Calu3 (cell line): Measurements from ENCODE around the gene F2RL3. TPM values are rescaled to one million over a fixed set of nuclear protein-coding genes. Genes with fewer than 3 reads are reported as not detected.

Source experiments
- BruUV-seq: library from RNA; stranded (reverse); fragments of 400-500 nt; replicated peaks from 2 replicates; lab custom pipeline; 2021; lab: Mats Ljungman, UMichigan
- CTCF ChIA-PET: fragments of 300-600 bp; sonication (Branson Sonifier 250); formaldehyde crosslinking; loops from one replicate; lab custom pipeline; 2022; ENCODE audit warnings: antibody characterized with exemption; lab: Charles Lee
- DNase-seq: peaks from one replicate; pipeline ENCODE4 v3.0.0; 2022
- H3K27ac Mint-ChIP-seq: one replicate; pipeline ENCODE4 v1.8.0; 2022; ENCODE audit warnings: mixed read lengths; ENCODE audit not compliant: unreplicated experiment
- H3K27me3 Mint-ChIP-seq: one replicate; pipeline ENCODE4 v1.8.0; 2022; ENCODE audit warnings: mixed read lengths; ENCODE audit not compliant: unreplicated experiment
- H3K36me3 Mint-ChIP-seq: one replicate; pipeline ENCODE4 v1.8.0; 2022; ENCODE audit warnings: mild to moderate bottlenecking, moderate library complexity, mixed read lengths; ENCODE audit not compliant: insufficient read depth, unreplicated experiment
- H3K4me1 Mint-ChIP-seq: one replicate; pipeline ENCODE4 v1.8.0; 2022; ENCODE audit warnings: mild to moderate bottlenecking, low read depth, mixed read lengths; ENCODE audit not compliant: unreplicated experiment
- H3K4me3 Mint-ChIP-seq: one replicate; pipeline ENCODE4 v1.8.0; 2022; ENCODE audit warnings: mild to moderate bottlenecking, low read depth, moderate library complexity, mixed read lengths; ENCODE audit not compliant: unreplicated experiment
- H3K9me3 Mint-ChIP-seq: one replicate; pipeline ENCODE4 v1.8.0; 2022; ENCODE audit warnings: low read depth, mixed read lengths; ENCODE audit not compliant: unreplicated experiment
- intact Hi-C: fragments of 100-400 bp; cut with micrococcal nuclease; formaldehyde crosslinking; loops from one replicate; pipeline ENCODE4 v1.10.0; 2022; ENCODE audit not compliant: unreplicated experiment
- total RNA-seq: library from RNA; stranded (reverse); gene quantifications from 2 replicates; pipeline ENCODE4 v1.2.3, GENCODE V29; 2022
- TF ChIP-seq, protein P1 (sequence below): fragments of 200-600 bp; IDR thresholded peaks from one replicate; pipeline ENCODE4 v1.8.0; 2022; ENCODE audit warnings: antibody characterized with exemption; ENCODE audit not compliant: unreplicated experiment

The F2RL3 gene
- total RNA-seq, 1 experiment from 2014 or later, result not detected

DNA sequence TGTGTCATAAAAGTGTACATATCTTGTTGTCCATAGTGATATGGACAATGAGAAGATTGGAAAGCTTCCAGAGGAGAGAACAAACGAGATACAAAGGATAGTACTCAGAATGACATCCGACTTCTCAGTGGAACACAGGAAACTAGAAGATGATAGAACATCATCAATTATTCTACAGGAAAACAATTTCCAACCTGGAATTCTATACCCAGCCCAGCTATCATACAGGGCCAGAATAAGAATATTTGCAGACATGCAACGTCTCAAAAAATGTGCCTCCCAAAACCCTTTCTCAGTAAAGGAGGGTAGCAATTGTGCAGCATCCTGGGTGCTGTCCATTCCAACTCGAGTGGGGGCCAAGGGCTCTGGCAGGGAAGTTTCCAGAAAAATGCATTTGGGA is 24.0 kb downstream of the F2RL3 start:
- intact Hi-C loops, result no loop called here
- TF ChIP-seq, protein P1, sequence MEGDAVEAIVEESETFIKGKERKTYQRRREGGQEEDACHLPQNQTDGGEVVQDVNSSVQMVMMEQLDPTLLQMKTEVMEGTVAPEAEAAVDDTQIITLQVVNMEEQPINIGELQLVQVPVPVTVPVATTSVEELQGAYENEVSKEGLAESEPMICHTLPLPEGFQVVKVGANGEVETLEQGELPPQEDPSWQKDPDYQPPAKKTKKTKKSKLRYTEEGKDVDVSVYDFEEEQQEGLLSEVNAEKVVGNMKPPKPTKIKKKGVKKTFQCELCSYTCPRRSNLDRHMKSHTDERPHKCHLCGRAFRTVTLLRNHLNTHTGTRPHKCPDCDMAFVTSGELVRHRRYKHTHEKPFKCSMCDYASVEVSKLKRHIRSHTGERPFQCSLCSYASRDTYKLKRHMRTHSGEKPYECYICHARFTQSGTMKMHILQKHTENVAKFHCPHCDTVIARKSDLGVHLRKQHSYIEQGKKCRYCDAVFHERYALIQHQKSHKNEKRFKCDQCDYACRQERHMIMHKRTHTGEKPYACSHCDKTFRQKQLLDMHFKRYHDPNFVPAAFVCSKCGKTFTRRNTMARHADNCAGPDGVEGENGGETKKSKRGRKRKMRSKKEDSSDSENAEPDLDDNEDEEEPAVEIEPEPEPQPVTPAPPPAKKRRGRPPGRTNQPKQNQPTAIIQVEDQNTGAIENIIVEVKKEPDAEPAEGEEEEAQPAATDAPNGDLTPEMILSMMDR, result no peak
- Mint-ChIP-seq H3K36me3 (no peaks in the 10 kb centered on the region), H3K9me3 (peaks cover 3% of the 10 kb centered on the region), H3K4me3 (no peak overlapping the region), H3K4me1 (no peaks in the 10 kb centered on the region), H3K27me3 (peaks cover 23% of the 10 kb centered on the region), H3K27ac (no peak overlapping the region)
- CTCF ChIA-PET, result no interaction called here
- no peak for DNase-seq
- BruUV-seq, result no TSS peak

DNA sequence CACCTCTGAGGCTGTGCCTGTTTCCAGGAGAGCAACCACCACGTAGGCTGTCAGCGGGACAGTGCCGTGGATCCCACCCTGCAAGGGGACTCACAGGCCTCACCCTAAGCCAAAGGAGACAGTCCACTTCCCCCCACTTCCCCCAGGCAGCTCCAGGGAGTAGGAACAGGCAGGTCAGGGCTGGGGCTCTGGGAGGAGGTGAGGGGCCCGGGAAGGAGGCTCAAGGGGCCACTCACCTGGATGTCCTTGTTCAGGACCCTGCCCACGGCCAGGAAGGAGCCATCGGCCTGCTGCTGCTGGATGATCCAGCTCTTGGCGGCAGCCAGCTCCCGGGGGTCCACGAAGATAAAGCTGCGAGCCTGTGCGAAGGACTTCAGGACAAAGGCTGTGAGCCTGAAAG is 25.6 kb downstream of the F2RL3 start:
- TF ChIP-seq, protein P1, result no peak
- CTCF ChIA-PET, result no interaction called here
- DNase-seq, result no peak
- Mint-ChIP-seq H3K27me3 (peaks cover 23% of the 10 kb centered on the region), H3K27ac (no peak overlapping the region), H3K4me1 (no peaks in the 10 kb centered on the region), H3K9me3 (peaks cover 3% of the 10 kb centered on the region), H3K36me3 (no peaks in the 10 kb centered on the region), H3K4me3 (no peak overlapping the region)
- no TSS peak for BruUV-seq
- intact Hi-C loops, result no loop called here

DNA sequence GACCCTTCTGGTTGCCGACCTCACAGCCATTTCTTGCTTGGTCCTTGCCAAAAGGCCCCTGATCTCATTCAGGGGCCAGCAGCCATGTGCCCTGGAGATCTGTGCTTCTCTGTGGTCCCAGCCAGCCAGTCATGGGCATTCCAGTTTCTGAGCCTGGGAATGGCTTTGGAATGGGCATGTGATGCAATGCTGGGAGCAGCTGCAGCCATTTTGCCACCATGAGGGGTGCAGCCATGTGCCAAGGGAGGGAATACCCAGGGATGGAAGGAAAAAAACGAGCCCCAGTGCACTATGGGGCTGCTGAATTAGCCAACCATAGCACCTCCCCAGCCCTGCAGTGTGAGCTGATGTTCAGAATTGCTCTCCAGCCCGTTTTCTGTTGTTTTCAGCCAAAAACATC is 26.3 kb downstream of the F2RL3 start:
- Mint-ChIP-seq H3K9me3 (peaks cover 5% of the 10 kb centered on the region), H3K27me3 (peaks cover 23% of the 10 kb centered on the region), H3K4me1 (no peaks in the 10 kb centered on the region), H3K27ac (no peak overlapping the region), H3K36me3 (no peaks in the 10 kb centered on the region), H3K4me3 (no peak overlapping the region)
- no TSS peak for BruUV-seq
- intact Hi-C loops, result no loop called here
- TF ChIP-seq, protein P1, result no peak
- DNase-seq, result no peak
- CTCF ChIA-PET, result no interaction called here

DNA sequence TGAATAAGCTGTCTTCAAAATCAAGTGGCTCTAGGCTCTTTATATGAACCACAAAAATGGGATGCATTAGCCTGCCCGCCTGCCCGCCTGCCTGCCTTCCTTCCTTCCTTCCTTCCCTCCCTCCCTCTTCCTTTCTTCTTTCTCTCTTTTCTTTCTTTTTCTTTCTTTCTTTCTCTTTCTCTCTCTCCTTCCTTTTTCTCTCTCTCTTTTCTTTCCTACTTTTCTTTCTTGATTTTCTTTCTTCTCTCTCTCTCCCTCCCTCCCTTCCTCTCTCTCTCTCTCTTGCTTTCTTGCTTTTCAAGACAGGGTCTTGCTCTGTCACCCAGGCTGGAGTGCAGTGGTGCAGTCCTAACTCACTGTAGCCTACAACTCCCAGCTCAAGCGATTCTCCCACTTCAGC is 26.9 kb downstream of the F2RL3 start:
- TF ChIP-seq, protein P1, result no peak
- H3K9me3 Mint-ChIP-seq, result peaks cover 5% of the 10 kb centered on the region
- H3K4me1 Mint-ChIP-seq, result no peaks in the 10 kb centered on the region
- DNase-seq, result no peak
- no TSS peak for BruUV-seq
- peaks cover 23% of the 10 kb centered on the region for H3K27me3 Mint-ChIP-seq
- H3K4me3 Mint-ChIP-seq, result no peak overlapping the region
- CTCF ChIA-PET, result interaction anchor here (0.6 kb wide), 1 partner anchor 54 kb away, joined by 6 read pairs; no protein-coding TSS in a partner anchor
- intact Hi-C loops, result no loop called here
- no peak overlapping the region for H3K27ac Mint-ChIP-seq
- no peaks in the 10 kb centered on the region for H3K36me3 Mint-ChIP-seq
